Adrenal gland (tissue), 12 donors: ENCODE results near the gene ARL15. TPM values are rescaled to one million over a fixed set of nuclear protein-coding genes. Genes with fewer than 3 reads are reported as not detected.

Experiments used
- DNase-seq, 7 donors: peaks; one replicate each; pipeline ENCODE4 v3.0.0-alpha.2; 2019 to 2020
- H3K27ac ChIP-seq, 5 donors: fragments of 200-600 bp; sonication (generic) in 4 of 5; 1 replicate in 3 of 5; 2 replicates in 2 of 5; pipeline versions ENCODE4 v1.5.1 to v1.8.0; 2016 to 2020; ENCODE audit warnings: mild to moderate bottlenecking in 1 of 5
- H3K27me3 ChIP-seq: fragments of 200-600 bp; 2 replicates; pipeline ENCODE4 v1.8.0; 2021
- H3K36me3 ChIP-seq, 2 donors: fragments of 200-600 bp; replicated peaks in 1 of 2; 1 replicate in 1 of 2; 2 replicates in 1 of 2; pipeline versions ENCODE4 v1.5.1 to v1.8.0; 2018 to 2022
- H3K4me1 ChIP-seq, 2 donors: fragments of 200-600 bp; replicated peaks in 1 of 2; 1 replicate in 1 of 2; 2 replicates in 1 of 2; pipeline versions ENCODE4 v1.5.1 to v1.8.0; 2018 to 2021
- H3K4me3 ChIP-seq, 4 donors: fragments of 200-600 bp; sonication (generic) in 3 of 4; one replicate each; pipeline ENCODE4 v1.5.1; 2016 to 2018
- H3K9me3 ChIP-seq, 3 donors: fragments of 200-600 bp; sonication (generic) in 1 of 3; replicated peaks in 1 of 3; 1 replicate in 2 of 3; 2 replicates in 1 of 3; pipeline versions ENCODE4 v1.5.1 to v1.8.0; 2016 to 2021
- CTCF ChIP-seq, 6 experiments: fragments of 450-650 bp in 4 of 6; fragments of 200-600 bp in 2 of 6; sonication (generic) in 1 of 6; IDR thresholded peaks; 1 replicate in 5 of 6; 2 replicates in 1 of 6; pipeline versions ENCODE4 v1.5.1 to v1.8.0; 2016 to 2021; ENCODE audit warnings: antibody characterized with exemption in 6 of 6, mild to moderate bottlenecking in 2 of 6, moderate library complexity in 1 of 6
- POLR2A ChIP-seq, 2 donors: fragments of 450-650 bp; IDR thresholded peaks; one replicate each; pipeline ENCODE4 v1.6.1; 2017; ENCODE audit warnings: antibody characterized with exemption in 2 of 2, mild to moderate bottlenecking in 2 of 2, moderate library complexity in 1 of 2
- WGBS, 4 donors: extraction: QIAGEN DNeasy Blood & Tissue Kit in 2 of 4; methylation state at CpG; one replicate each; pipeline versions ENCODE4 v1.1.5 to v1.1.7; 2013 to 2017; 5-methylcytosine and 5-hydroxymethylcytosine counted together
- intact Hi-C, 2 donors: fragments of 100-400 bp; cut with DNase I; formaldehyde crosslinking; loops; one replicate each; pipeline versions ENCODE4 v1.14.1 to v1.15.0; 2022 to 2023
- polyA plus RNA-seq, 3 donors: library from polyadenylated mRNA; stranded (reverse); fragments of 200-250 nt in 2 of 3; fragments of 350-450 nt in 1 of 3; fragmentation: Illumina TruSeq in 1 of 3; extraction: RNeasy Lipid Tissue Mini Kit (QIAGEN cat#74804) in 1 of 3; gene quantifications; one replicate each; pipeline ENCODE4 v1.2.3, GENCODE V29; 2013 to 2014
- total RNA-seq, 9 donors: library from RNA; depleted of rRNA in 4 of 9; stranded (reverse); fragments of >200 nt in 4 of 9; fragments of 120-200 nt in 1 of 9; fragmentation: NEBNext Ultra II Directional in 1 of 9; extraction: Animal tissue kit (Norgen Biotek cat#: 25700) in 1 of 9; gene quantifications; one replicate each; pipeline versions ENCODE4 v1.1.0 to v1.2.4, GENCODE V29; 2013 to 2023
- donor health status: healthy with polysubstance abuse.
- donor health status: Bipolar disorder and iron deficiency.
- donor health status: DM: yes; HTN: yes; CAD: no.
- donor health status: DM: no; HTN: no; CAD: no.
- donor health status: DM: no; HTN: no; CAD: no.
- donor health status: DM: yes; HTN: yes; CAD: no.

Gene ARL15
- total and polyA plus RNA-seq, 12 donors = 12.1 to 85.6 (median 38.9) TPM

DNA sequence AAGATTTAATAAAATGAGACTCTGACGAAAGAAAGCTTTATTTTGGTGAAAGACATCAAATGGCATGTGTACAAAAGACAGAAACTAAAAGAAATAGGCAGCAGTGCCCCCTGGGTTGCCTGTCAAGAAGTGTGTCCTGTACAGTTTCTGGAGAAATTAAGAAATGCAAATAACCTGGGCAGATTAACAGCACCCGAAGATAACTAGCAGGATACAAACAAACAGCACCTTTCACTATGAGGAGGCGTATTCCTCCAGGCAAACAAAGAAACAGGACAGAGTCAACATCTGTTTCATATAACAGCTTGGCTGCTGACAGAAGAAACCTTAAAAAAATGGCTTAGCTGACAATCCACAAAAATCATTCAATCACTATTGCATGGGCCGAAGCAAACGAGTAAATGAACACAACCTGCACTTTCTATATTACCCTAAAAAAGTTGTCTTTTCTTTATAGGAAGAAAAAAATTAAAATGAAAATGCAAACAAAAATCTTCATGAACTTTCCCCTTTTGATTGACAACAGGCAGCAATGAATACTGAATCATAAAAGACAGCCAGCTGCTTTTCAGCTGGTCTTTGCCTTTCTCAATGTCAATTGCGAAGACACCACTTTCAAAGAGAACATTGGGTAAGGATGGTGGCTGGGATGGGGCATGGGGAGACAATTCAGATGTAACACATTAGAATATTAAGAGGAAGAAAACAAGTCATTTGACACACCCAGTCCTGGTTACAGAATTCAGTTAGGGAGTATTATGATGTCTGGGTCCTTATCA, 162.1 kb downstream of the ARL15 start:
- Histone ChIP-seq H3K4me1 (peaks cover 0 to 2% of the 10 kb centered on the region in 2 donors), H3K9me3 (no peaks in the 10 kb centered on the region), H3K27ac (no peak overlapping the region), H3K4me3 (no peak overlapping the region), H3K36me3 (no peaks in the 10 kb centered on the region), H3K27me3 (no peaks in the 10 kb centered on the region)
- intact Hi-C loops = no loop called here
- 70 to 88% (median 75%) methylated on average over 6 of the region's 6 CpGs for whole genome bisulfite sequencing, 4 donors
- no peak for TF ChIP-seq CTCF (IDR thresholded peaks at IDR 0.05)
- no peak for TF ChIP-seq POLR2A (IDR thresholded peaks at IDR 0.05)
- DNase-seq = no peak

DNA sequence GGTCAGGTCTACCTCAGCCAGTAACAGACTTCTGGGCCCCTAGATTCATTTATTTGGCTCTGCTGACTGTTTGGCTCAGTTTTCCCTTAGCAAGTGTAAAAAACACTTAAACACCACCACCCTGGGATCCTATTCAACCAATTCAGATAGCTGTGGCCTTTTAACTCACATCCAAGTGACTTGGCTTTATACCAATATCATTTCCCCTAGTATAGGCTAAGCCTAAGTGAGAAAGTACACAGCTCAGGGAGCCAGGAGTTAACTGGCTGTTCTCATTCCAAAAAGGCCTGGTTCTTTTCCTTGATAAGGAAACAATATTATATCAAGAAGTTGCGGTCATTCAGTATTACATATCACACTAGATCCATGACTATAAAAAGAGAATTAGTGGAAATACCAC, 163.5 kb downstream of the ARL15 start:
- Histone ChIP-seq H3K27me3 (no peaks in the 10 kb centered on the region), H3K36me3 (no peaks in the 10 kb centered on the region), H3K27ac (no peak overlapping the region), H3K4me1 (no peaks in the 10 kb centered on the region), H3K4me3 (no peak overlapping the region), H3K9me3 (no peaks in the 10 kb centered on the region)
- no peak for DNase-seq
- intact Hi-C loops = no loop called here
- TF ChIP-seq CTCF (IDR thresholded peaks at IDR 0.05) (no peak), POLR2A (IDR thresholded peaks at IDR 0.05) (no peak)
- WGBS, 4 donors = 83 to 90% (median 87%) methylated on average over 1 of the region's 1 CpG

- no peak for DNase-seq
- intact Hi-C loops = no loop called here
- no peaks in the 10 kb centered on the region for H3K4me1 ChIP-seq
- no peak for TF ChIP-seq CTCF (IDR thresholded peaks at IDR 0.05)
- no peak for TF ChIP-seq POLR2A (IDR thresholded peaks at IDR 0.05)
- no peak overlapping the region for H3K27ac ChIP-seq
- H3K4me3 ChIP-seq = no peak overlapping the region
- H3K9me3 ChIP-seq = no peaks in the 10 kb centered on the region
- no peaks in the 10 kb centered on the region for H3K27me3 ChIP-seq
- H3K36me3 ChIP-seq = no peaks in the 10 kb centered on the region
- WGBS, 4 donors = 80 to 88% (median 85%) methylated on average over 3 of the region's 3 CpGs
Measured at GRCh38 chr5:54146390-54146789, 164.0 kb downstream of the ARL15 start.

DNA sequence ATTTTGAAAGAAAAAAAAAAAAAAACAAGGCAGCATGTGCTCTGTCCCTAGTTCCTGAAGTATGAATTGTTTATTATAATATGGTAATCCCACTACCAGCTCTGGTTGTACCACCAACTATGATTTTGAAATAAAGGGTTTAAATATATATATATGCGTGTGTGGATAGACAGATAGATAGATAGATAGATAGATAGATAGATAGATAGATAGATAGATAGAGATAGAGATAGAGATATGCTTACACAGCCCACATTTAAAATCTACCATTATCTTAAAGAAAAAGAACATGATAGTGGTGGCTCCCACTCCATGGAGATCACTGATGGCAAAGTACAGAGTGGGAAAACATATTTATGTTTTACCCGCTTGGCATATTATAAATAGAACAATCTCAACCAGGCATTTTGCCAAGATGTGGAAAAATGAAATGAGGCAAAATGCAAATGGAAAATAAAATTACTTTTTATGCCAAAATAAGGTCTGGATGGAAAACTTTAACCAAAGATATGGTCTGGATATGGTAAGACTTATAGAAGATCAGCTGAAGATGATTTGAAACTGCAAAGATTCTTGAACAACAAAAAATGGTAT, 170.0 kb downstream of the ARL15 start:
- 85 to 92% (median 90%) methylated on average over 2 of the region's 2 CpGs for WGBS, 4 donors
- H3K4me3 ChIP-seq = no peak overlapping the region
- no peaks in the 10 kb centered on the region for H3K36me3 ChIP-seq
- intact Hi-C loops = no loop called here
- no peaks in the 10 kb centered on the region for H3K4me1 ChIP-seq
- TF ChIP-seq CTCF (IDR thresholded peaks at IDR 0.05) (no peak), POLR2A (IDR thresholded peaks at IDR 0.05) (no peak)
- H3K9me3 ChIP-seq = no peaks in the 10 kb centered on the region
- DNase-seq = no peak
- H3K27ac ChIP-seq = no peak overlapping the region
- no peaks in the 10 kb centered on the region for H3K27me3 ChIP-seq
